GM12878 (cell line): ENCODE results near the gene MGAT5. TPM values are rescaled to one million over a fixed set of nuclear protein-coding genes. Genes with fewer than 3 reads are reported as not detected.

Experiments used
- ATF2 ChIP-seq: IDR thresholded peaks from 2 replicates; pipeline ENCODE4 v1.6.1; 2012; ENCODE audit warnings: low read length, inconsistent platforms
- CHD1 ChIP-seq: IDR thresholded peaks from 2 replicates; pipeline ENCODE4 v1.6.1; 2012; ENCODE audit warnings: low read depth, low read length, improper control_type of control experiment
- CREM ChIP-seq: IDR thresholded peaks from 2 replicates; pipeline ENCODE4 v1.6.1; 2014; ENCODE audit warnings: antibody characterized with exemption, low read depth
- CTCF ChIP-seq, 3 experiments: IDR thresholded peaks in 2 of 3; conservative IDR thresholded peaks in 1 of 3; 2 replicates each; pipeline ENCODE4 v1.5.1; 2011; ENCODE audit warnings: low read depth in 3 of 3, low read length in 3 of 3, mild to moderate bottlenecking in 3 of 3, control low read depth in 2 of 3, moderate library complexity in 2 of 3, inconsistent platforms in 1 of 3, mixed read lengths in 1 of 3; ENCODE audit not compliant: control insufficient read depth in 2 of 3, insufficient read depth in 1 of 3; ENCODE audit errors: extremely low read depth in 1 of 3
- ELK1 ChIP-seq: IDR thresholded peaks from 2 replicates; pipeline ENCODE4 v1.6.1; 2012; ENCODE audit warnings: low read depth, low read length, improper control_type of control experiment
- FOXK2 ChIP-seq: fragments of 450-650 bp; IDR thresholded peaks from 2 replicates; pipeline ENCODE4 v1.6.1; 2017; ENCODE audit warnings: mild to moderate bottlenecking, moderate library complexity
- GABPA ChIP-seq: IDR thresholded peaks from 2 replicates; pipeline ENCODE4 v1.6.1; 2014; ENCODE audit warnings: antibody characterized with exemption, low read depth, mild to moderate bottlenecking, inconsistent platforms
- HCFC1 ChIP-seq: fragments of 150-350 bp; IDR thresholded peaks from 2 replicates; pipeline ENCODE4 v1.6.1; 2014; ENCODE audit warnings: low read length
- IRF4 ChIP-seq: IDR thresholded peaks from 2 replicates; pipeline ENCODE4 v1.6.1; 2011; ENCODE audit warnings: low read depth, low read length
- MLLT1 ChIP-seq: fragments of 450-650 bp; IDR thresholded peaks from 2 replicates; pipeline ENCODE4 v1.6.1; 2016; ENCODE audit warnings: mild to moderate bottlenecking
- MTA3 ChIP-seq: IDR thresholded peaks from 2 replicates; pipeline ENCODE4 v1.6.1; 2012; ENCODE audit warnings: low read length, inconsistent platforms, borderline replicate concordance
- NR2C2 ChIP-seq: IDR thresholded peaks from 2 replicates; pipeline ENCODE4 v1.6.1; 2011; ENCODE audit warnings: borderline replicate concordance, low read depth; ENCODE audit not compliant: control insufficient read depth, insufficient read length
- RELA ChIP-seq: fragments of 450-650 bp; IDR thresholded peaks from 2 replicates; pipeline ENCODE4 v1.8.0; 2014; ENCODE audit warnings: borderline replicate concordance; ENCODE audit not compliant: partially characterized antibody
- SIX5 ChIP-seq: IDR thresholded peaks from 2 replicates; pipeline ENCODE4 v1.6.1; 2011; ENCODE audit warnings: mild to moderate bottlenecking, low read depth, low read length, moderate library complexity; ENCODE audit not compliant: severe bottlenecking
- SKIL ChIP-seq: fragments of 450-650 bp; IDR thresholded peaks from 2 replicates; pipeline ENCODE4 v1.6.1; 2017; ENCODE audit warnings: mild to moderate bottlenecking, low read depth, inconsistent platforms; ENCODE audit not compliant: poor library complexity, severe bottlenecking
- SMAD5 ChIP-seq: IDR thresholded peaks from 2 replicates; pipeline ENCODE4 v1.6.1; 2016; ENCODE audit warnings: antibody characterized with exemption, low read depth
- SP1 ChIP-seq: IDR thresholded peaks from one replicate; pipeline ENCODE4 v1.6.1; 2011; ENCODE audit warnings: low read depth, low read length
- SUPT20H ChIP-seq: IDR thresholded peaks from 2 replicates; pipeline ENCODE4 v1.6.1; 2011; ENCODE audit warnings: low read depth, mild to moderate bottlenecking, low read length, moderate library complexity, borderline replicate concordance; ENCODE audit not compliant: control insufficient read depth
- TAF1 ChIP-seq: IDR thresholded peaks from 2 replicates; pipeline ENCODE4 v1.6.1; 2011; ENCODE audit warnings: mild to moderate bottlenecking, low read depth, low read length, borderline replicate concordance
- ZBTB33 ChIP-seq: fragments of 450-650 bp; IDR thresholded peaks from 2 replicates; pipeline ENCODE4 v1.6.1; 2017; ENCODE audit warnings: mild to moderate bottlenecking
- polyA plus RNA-seq, 11 experiments: library from polyadenylated mRNA; depleted of rRNA in 4 of 11; unstranded in 6 of 11; stranded (reverse) in 5 of 11; fragments of >200 nt; fragmentation: Nextera tagmentation in 4 of 11; fragmentation: Illumina TruSeq in 1 of 11; extraction: Ambion mirVana in 4 of 11; extraction: Trizol in 1 of 11; gene quantifications; 1 replicate in 1 of 11; 2 replicates in 10 of 11; pipeline versions ENCODE4 v1.2.1 to v1.2.3, GENCODE V29; 2011 to 2016; ENCODE audit warnings: inconsistent platforms in 2 of 11, missing spikeins in 2 of 11, low read depth in 1 of 11
- total RNA-seq, 4 experiments: library from RNA; depleted of rRNA in 3 of 4; stranded (reverse); fragments of >200 nt in 3 of 4; fragmentation: Illumina TruSeq in 1 of 4; extraction: Trizol in 1 of 4; gene quantifications; 2 replicates each; pipeline versions ENCODE4 v1.2.1 to v1.2.3, GENCODE V29; 2013 to 2021

The MGAT5 gene
- total and polyA plus RNA-seq, 10 of the 15 experiments (the other 5 are each of a cell fraction or from before 2014, with no cell fraction given) = 4.9 to 104 (median 36.2) TPM

- TF ChIP-seq IRF4 (no peak), CHD1 (no peak), NR2C2 (no peak), ELK1 (no peak), TAF1 (0 out of 2 replicates have a peak, but pooled peaks have one; percentile 12), CREM (peak; percentile 26; the same call in 1 of the 2 replicates), SP1 (no peak), GABPA (no peak), MLLT1 (no peak), CTCF (IDR thresholded peaks at IDR 0.05 in 2 of 3, conservative IDR thresholded peaks at IDR 0.05 in 1 of 3; ENCODE audit: control insufficient read depth in 2 of 3, extremely low read depth in 1 of 3, insufficient read depth in 1 of 3, low read depth in 3 of 3, low read length in 3 of 3) (0 out of 6 replicates have a peak, but pooled peaks of 1 of the 3 experiments have one; percentile 3), HCFC1 (no peak), FOXK2 (no peak), ZBTB33 (no peak), ATF2 (no peak), SIX5 (no peak), MTA3 (no peak), SKIL (no peak), RELA (no peak), SUPT20H (no peak), SMAD5 (no peak)
Measured at GRCh38 chr2:134218930-134219658, 34.8 kb upstream of the MGAT5 start (continued).
